HG02870 (cell line): ENCODE data around the gene DENND11.
"Not testable (repeated sequence)": the region's sequence is repeated elsewhere in the genome, so short reads cannot be mapped to it uniquely, and the experiment has no call there.

ENCODE experiments used
- ATAC-seq: cut with Tn5 transposase; IDR thresholded peaks from one replicate; pipeline ENCODE4 v1.9.1; 2021; ENCODE audit warnings: mild to moderate bottlenecking, moderate library complexity; ENCODE audit not compliant: unreplicated experiment

The DENND11 gene

DNA sequence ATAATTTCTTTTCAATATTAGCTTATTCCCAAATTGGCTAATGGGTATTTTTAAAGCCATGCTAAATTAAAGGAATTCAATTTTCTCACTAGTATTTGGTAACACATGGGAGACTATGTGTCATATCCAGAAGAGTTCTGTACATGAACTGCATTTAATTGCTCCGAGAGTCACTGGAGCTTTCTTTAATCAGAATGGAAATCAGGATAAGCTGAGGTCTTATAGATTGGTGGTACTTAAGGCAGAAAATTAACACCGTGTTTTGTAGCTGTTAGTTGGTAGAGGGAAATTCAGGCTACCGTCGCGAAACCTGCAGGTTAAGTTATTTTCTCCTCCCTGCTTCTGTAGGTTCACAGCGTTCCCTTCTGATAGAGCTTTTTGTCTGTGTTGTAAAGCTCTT, 6.4 kb upstream of the DENND11 start, which contains the start of gene WEE2:
Gene WEE2 (plus strand): TSS at position 3 of the 400 bp plus-strand sequence. CDS start 406 bp downstream, outside the sequence.
- no peak for ATAC-seq

DNA sequence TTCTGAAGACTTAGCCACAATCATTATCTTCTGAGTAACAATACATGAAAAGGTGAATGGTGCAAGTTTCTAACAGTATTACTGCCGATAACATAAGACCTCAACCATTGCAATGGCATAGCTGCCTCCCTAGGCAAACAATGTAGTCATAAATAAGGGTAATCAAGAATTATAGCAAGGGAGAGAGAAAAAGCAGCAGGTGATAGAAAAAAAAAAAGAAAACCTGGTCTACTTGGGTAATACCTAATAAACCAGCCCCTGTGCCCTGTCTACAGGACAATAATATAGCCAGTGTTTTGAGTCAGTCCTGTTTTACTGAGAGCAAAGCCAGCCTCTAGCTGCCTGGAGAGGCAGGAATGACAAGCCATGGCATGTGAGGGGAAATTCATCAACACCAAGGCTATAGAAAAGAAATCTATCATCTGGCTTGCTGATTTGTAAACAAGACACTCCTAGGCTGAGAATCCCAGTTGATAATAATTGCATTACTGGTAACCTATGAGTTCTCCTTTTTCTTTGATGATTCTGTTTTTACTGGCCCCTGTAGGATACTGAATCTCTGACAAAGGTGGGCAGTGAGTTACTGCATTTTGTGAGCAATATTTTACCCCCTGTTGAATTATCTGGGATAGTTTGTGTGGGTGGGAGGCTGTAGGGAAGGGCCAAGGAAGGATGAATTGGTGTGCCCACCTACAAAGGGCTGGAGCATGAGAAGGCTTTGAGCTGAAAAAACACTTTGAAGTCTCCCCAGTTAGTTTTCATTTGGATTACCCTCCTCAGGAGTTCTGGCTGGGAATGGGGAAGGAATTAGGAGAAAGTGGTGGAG, 4.5 kb upstream of the DENND11 start:
- ATAC-seq, result no peak

DNA sequence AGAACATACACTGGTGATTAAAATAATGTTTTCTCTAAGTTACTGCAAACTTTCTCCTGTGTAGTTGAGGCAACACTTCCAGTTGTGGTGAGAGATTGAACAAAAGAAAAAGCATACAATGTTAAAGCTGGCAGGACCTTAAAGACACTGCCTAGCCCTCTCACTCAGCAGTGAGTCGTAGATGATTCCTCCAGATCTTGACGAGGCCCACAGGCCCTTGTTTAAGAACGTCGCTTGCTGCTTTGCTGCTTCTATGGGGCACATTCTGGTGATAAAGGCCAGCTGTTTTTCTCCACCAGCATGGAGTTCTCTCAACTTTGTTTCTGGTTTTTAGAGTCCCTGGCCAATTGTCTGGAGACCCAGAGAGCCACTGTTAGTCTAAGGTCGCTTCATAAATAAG, 2.8 kb upstream of the DENND11 start:
- no peak for ATAC-seq

DNA sequence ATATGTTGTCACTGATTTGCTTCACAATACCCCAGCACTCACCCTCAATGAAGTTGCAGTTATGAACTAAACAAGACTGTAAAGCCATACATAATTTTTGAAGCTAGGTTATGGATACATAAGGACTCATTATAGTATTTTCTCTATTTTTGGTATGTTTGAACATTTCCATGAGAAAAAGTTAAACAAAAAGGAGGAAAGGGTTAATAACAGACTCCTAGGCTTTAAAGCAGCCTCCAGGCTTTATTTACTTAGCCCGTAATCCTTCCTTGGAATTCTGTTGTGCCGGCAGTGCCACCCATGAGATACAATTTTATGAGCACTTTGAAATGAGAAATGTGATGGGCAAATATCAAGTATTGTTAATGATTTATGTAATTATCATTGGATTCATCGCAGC, 2.1 kb upstream of the DENND11 start:
- no peak for ATAC-seq

DNA sequence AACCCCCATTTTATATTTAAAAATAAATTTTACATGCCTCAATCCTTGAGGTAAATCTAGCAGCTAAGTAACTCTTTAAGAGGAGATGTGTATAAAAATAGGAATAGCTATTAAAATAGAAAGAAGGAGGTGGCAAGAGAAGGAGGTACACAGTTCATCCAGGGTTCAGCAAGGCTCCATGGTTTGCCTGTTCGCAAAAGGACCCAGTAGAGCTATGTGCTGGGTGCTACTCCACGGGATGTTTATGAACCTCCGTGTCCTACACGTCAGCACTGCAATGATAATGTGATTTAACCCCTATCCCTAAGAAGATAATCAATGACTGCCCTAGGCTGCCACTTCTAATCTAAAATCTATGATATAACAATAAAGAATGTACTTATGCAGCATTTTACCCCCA, 926 bp upstream of the DENND11 start:
- ATAC-seq, result no peak

DNA sequence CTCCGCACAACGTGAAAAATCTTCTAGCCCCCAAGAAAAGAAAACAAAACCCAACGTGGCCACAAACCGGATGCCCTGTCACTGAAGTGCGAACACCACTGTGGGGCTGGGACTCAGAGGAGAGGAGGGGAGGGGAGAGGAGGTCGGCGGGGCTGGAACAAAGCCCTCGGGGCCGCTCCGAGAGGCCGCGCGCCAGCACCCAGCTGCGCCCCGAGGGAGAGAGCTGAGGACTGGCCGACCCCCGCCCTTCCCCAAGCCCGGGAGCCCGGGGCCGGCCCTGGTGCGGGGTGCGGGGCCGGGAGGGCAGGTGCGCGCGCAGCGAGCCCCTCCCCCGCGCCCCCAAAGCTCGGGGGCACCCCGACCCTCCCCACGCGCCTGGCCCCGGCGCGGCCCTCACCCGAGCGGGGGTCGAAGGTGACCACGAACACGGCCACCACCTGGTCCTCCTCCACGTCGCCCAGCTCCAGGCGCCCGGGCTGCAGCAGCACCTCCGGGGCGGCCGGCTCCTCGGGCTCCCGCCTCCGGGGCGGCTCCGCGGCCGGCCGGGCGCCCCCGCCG, 398 bp downstream of the DENND11 start:
- peak; percentile 77 for ATAC-seq

DNA sequence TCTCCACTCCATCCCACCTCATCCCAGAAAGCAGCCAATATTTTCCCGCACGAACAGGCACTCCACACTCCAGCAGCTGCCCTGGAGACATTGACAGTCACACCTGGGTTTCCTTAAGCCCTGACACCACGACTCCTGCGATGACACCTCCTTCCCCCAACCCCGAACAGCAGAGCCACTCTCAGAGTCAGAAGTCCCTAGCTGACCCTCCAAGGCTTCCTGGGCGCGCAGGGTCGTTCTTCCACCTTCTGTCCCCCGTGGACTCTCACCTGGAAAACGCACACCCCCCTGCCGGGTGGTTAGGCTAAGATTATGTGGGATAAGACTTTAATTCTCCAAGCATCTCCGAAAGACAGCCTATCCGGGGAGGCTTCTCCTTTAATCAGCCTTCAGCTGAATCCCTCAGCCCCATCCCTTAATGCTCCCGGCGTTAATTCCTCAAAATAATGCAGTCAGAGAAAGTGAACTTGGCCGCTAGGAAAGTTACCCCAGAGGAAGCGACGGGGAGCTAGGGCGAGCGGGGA, 1.1 kb downstream of the DENND11 start:
- ATAC-seq, result peak; percentile 1

DNA sequence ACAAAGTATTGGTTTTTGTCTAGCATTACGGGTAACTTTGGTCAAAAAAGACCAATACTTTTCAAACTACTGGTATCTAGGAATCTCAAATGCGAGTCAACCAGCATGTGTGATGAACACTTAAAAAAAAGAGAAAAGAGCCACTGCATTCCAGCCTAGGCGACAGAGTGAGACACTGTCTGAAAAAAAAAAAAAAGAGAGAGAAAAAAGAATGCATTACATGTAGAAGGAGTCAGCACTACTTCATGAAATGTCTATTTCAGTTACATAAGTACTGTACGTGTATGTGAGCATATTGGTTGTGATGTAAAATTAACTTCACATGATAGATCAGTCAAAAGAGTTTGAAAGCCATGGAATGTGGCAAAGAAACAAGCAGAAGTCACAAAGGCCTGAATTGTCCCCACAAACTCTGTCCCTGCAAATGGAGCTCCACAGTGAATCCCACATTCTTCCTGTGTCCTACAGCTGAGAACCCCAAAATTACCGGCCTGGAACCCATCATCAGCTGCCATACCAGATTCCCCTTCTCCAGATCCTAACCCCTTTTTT, 1.6 kb downstream of the DENND11 start:
- ATAC-seq, result no peak

DNA sequence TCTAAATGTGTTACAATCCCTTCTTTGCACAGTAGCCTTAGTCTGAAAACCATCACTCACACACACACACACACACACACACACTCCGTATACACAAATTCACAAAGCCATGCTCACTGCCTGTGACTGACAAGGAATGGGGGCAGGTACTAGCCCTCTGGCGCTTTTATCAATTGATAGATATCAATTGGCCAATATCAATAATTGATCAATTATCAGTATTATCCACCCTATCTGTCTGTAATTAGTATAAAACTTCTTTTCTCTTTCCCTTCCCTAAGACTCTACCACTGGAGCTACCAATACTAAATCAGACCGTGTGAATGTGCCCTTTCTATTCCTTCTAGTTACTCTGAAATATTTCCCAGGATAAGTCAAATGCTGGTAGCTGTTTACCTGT, 2.1 kb downstream of the DENND11 start:
- no peak for ATAC-seq

DNA sequence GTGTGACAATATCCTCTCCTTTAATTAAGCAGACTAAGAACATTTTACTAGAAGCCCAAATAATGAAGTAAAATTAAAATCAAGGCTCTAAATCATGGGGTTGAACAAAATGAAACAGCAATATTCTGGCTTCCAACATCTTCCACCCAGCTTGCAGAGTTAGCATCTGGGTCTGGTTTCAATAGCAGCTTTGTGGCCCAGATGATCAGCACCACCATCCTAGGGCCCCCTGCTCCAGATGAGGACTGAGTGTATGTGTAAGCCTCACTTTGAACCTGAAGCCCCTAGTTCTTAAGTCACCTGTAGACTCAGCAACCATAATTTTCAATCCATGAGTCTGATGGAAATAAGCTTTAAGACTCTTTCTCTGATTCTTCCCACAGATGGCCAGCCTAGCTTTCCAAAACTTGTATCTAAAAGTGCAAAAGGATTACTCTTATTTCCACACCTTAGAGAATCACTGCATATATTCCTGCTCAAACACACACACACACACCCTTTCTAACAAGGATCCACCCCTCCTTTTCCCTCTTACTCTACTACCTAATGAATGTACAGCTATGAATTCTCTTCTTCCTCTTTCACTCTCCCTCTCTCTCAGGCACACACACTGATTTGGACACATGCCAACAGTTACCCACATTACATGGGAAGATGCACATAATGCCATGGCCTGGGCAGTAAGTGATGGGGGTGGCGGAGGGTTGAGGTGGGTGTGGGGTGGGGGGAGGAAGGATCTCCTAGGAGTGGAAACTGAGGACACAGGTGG, 3.5 kb downstream of the DENND11 start:
- ATAC-seq, result no peak

DNA sequence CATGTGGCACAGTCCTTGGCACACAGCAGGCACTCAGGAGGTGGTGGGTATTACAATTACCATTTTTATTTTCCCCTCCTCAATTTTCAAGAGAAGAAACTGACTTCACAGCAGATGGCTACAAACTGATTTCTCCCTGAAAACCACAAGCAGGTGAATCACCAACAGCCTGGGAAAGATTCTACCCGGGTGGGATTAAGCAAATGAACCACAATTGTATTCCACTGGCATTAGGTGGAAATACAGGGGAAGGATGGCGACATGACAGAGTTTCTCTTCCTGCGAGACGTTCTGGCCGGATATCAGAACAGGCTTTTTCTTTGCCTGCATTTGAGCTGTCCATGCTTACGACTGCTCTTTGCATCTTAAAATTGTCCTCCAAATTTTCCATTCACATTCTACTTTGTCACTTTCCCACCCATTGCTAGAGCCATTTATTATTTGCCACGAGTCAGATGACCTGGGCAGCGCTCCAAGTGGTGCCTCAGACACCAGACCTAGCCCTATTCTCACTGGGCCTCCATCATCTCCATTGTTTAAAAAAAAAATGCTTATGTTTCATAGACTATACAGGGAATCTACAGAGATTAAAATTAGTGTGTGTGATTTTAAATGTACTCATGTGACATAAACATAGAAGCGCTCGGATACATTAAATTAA, 4.6 kb downstream of the DENND11 start:
- no peak for ATAC-seq

DNA sequence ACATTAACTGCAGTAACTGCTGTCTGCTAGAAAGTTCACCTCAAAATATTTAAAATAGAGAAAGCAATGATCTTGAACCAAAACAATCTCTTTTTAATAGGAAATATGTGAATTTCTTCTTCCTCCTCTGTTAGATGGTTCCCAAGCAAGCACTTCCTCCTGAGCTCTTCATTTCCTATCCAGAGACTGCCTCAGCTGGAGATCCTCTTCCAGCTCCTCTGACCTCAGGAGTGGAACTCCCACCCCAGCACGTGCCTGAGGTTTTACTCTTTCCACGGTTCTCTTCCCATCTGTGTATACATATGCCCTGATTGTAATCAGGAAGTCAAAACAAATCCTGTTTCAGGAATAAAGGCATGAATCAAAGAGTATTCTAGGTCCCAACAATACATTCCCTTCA, 5.6 kb downstream of the DENND11 start:
- ATAC-seq, result no peak

DNA sequence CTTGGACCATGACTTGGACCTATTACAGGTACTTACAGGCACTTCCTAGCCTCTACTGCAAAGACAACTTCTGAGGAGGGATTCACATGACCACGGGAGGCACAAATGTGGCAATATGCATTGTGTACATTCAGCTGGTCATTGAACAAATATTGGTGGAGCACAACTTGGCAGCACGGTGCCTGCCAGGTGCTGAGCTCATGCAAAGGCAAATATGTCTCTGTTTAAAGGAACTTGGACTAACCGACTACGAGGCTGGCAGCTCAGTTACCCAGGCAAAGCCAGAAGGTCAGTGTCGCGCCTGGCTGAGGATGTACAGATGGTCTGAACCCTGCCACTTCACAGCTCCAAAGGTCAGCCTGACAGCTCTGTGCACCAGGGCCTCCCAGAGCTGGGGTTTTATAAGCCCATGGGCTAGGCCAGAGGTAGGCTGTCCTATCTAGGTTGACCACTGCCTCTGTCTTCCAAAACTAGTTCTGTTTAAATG, 6.1 kb downstream of the DENND11 start:
- ATAC-seq, result no peak

DNA sequence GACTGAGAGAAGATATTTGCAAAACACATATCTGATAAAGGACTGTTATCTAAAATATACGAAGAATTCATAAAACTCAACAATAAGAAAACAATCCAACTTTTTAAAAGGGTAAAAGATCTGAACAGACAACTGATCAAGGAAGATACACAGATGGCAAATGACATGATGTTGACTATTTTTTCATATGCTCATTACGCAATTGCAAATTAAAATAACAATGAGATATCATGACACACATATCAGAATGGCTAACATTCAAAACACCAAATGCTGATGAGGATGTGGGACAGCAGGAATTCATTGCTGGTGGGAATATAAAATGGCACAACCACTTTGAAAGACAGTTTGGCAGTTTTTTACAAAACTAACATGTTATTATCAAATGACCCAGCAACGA, 8.9 kb downstream of the DENND11 start:
- no peak for ATAC-seq

DNA sequence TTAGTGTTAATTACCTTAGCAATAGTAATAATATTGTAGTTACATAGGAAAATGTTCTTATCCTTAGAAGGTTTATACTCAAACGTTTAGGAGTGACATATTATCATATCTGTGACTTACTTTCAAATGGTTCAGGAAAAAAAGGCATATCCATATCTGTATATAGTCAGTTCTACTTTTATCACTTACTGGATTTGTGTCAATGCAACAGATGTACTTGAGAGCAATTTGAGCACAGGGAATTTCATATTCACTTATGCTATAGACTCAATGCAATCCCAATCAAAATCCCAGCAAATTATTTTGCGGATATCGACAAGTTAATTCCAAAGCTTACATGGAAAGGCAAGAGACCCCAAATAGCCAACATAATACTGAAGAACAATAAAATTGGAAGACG, 10.0 kb downstream of the DENND11 start:
- ATAC-seq, result no peak

DNA sequence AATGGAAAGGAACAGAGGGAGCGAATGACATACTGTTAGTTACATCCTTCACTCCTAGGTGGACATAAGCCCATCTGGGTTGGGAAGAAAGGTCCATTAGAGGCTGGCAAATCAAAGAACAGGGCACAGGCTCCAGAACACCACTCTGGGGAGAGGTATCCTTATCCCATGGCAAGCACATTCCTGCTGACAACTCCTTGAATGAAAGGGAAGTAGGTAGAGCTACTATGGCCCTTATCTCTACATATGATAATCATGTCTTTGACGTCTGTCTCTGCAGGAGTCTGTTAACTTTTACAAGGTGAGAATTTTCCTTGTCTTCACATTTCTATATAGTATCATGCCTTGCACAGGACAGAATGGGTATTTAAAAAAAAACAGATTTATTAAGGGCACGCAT, 10.4 kb downstream of the DENND11 start:
- no peak for ATAC-seq

DNA sequence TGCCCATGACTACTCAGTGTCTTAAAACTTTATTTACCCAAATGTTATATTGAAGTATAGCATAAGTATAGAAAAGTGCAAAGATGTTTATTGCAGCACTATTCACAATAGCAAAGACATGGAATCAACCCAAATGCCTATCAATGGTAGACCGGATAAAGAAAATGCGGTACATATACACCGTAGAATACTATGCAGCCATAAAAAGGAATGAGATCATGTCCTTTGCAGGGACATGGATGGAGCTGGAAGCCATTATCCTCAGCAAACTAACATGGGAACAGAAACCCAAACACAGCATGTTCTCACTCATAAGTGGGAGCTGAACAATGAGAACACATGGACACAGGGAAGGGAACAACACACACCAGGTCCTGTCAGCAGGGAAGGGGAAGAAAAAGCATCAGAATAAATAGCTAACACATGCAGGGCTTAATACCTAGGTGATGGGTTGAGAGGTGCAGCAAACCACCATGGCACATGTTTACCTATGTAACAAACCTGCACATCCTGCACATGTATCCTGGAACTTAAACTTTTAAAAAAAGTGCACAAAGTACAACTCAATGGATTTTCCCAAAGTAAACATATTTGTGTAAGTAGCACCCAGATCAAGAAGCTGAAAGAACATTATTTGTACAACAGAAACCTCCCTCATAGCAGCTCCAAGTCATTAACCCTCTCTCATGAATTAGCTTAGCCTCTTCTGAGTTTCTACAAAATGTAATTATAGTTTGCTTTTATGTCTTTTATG, 12.7 kb downstream of the DENND11 start:
- not testable (repeated sequence) for ATAC-seq

DNA sequence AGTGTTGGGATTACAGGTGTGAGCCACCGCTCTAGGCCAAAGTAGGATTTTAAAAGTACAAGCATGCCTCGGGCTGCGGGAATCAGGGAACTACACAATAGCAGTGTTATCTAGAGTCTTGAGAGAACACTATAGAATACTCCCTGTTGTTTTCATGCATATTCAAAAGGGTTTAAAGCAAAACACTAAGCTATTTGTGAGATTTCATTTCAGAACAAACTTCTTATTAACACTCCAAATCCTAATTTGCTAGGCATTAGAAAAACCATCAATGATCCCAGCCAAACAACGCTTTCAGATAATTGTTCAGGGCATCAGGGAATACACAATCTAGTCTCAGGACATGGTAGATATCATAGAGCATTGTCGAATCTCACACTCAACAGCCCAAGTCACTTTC, 13.9 kb downstream of the DENND11 start:
- no peak for ATAC-seq

DNA sequence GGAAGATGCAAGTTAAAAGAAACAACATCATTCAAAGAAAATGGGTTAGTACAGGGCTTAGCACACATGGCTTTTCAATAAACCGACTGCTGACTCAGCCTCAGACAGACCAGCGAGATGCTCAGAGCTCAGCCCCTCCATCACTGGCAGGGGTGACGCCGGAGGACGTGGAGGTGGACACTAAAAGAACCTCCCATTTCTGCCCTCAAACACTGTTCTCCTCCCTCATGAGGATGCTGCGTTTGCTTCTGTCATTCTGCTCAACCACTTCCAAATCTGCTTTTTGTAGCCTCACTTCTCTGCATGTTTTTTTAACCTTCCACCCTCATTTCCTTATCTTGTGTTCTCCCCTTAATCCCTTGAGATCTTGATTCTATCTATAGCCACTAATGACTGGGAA, 15.3 kb downstream of the DENND11 start:
- no peak for ATAC-seq

DNA sequence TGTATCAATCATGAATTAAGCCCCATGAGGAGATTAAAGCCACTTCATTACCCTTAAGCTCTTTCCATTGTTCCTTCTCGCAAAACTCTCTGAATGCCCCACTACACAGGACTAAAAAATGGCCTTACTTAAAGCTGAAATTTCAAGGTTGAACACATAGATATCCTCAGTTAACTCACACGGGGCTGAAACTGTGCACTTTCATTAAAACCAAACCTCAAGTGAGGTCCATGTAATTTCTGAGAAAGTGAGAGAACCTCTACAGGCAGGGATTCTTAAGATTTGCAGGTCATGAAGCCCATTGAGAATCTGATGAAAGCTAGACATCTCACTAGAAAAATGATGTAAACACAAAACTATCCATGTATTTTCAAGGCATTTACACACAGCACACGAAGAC, 15.9 kb downstream of the DENND11 start:
- peak; percentile 59 for ATAC-seq
